MV-4-11 (cell line): ENCODE measurements around the gene METTL21C.

Experiments
- DNase-seq: peaks from one replicate; lab custom pipeline; 2025; lab: John Stamatoyannopoulos, UW

METTL21C gene

DNA sequence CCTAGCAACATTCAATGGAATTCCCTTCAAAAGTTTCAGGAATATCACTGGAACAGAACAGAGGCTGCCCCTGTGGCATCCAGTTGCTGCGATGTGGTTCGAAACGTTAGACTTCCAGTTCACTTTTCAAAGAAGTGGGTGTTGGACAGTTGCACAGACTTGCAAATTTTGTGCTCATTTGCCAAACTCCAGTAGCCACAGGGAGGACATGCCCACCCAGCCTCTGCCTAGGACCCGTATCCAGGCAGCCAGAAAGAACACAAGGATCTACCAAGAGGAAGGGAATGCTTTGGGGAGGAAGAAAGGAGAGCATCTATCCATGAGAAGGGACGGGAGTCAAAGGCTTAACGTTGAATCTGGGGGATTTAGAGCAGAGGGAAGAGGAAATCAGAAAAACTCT is at the start of gene METTL21C:
Gene METTL21C (minus strand): TSS at position 108 of the 400 bp plus-strand sequence. CDS start 546 bp downstream, outside the sequence.
- DNase-seq: no peak

DNA sequence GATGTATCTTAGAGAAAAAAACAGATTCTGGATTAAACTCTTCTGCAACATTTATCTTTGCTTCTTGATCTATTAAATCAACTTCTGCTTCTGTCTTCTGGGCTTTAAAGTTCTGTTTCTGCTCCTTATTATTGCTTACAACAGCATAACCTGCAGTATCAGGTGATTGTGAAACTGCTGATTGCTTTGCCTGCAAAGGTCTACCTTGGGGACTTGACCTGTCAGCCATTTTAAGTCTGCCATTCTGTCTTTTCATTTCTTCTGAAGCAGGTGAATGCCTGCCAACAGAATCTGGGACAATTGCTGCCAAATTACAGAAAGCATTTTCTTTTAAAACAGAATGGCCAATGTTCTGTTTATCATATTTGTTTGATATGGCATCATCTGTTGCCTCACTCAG is 47.7 kb upstream of the METTL21C start:
- DNase-seq: no peak

DNA sequence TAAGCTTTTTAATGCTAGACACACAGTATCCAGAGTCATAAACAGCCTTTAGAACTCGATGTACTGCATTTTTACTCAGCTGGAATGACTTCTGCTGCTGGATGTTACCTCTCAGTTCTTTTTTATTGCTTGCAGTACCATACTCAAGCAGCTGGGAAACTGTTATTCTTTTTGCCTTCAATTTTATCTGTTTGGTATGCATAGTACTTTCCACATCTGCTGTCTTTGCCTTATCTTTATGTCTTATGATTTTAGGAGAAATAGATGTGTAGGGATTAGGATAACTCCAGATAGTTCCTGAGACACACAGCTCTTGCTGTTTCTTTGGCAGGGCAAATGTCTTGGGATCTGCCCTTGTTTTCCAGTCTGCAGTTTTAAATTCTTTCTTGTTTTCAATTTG is 47.3 kb upstream of the METTL21C start:
- no peak for DNase-seq

DNA sequence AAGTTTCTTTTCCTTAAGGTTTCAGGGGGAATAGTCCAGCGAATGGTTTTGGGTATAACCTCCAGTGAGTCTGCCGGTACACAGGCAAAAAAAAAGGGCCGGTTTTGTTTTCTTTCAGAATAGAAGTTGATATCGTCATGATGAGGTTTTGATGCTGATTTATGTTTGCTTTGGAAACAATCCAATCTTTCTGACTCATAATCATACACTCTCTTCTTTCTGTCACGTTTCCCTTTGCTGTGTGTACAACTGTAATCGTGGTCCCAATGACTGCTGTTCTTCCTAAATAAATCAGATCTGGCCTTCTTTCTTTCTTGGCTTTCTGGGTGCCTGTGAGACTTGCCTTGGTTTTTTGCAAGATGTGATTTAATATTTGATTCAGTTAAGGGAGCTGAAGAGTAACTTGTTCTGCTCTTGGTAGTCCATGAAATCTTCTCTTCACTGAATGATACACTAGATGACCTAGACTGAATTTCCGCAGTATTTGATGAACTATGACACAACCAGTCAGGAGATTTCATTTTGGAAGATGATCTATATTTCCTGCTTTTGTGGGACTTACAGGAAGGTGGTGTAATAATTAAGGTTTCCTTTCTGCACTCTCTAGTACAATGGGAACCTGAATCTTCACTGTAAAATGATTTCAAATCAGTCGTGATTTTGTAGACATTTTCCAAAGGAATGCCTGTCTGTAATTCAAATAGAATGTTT is 34.9 kb upstream of the METTL21C start:
- DNase-seq: peak; percentile 42

DNA sequence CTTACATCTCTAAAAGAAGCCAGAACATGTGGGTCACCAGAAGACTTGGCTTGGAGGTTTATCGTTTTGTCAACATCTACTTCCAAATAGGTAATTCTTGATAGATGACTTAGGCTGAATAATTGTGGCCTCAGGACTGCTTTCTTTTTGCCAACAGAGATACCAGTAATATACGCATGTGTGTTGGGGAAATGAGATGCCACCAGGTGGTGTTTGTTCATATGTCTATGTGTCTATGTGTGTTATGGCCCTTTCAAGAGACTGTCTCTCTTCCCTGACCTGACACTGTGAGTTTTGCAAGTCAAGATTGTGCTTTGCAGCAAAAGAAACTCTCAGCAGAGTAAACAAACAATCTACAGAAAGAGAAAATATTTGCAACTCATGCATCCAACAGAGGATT is 31.6 kb upstream of the METTL21C start:
- DNase-seq: peak; percentile 38

DNA sequence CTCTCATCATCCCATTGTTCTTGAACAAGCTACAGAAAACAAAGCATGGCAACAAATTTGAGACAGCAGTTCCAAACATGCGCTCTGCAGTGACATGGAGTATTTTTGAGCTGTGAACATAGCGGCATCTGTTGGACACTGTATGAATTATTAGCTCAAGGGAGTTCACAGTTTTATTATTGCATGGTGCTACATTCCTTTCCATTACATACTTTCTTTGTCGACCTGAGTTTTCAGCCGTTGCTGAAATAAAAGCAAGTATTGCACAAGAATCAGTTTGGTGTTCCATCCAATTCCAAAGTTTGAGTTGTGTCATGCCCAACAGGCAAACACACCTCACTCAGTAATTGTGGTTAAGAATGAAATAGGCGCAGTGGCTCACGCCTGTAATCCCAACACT is 30.1 kb upstream of the METTL21C start:
- peak; percentile 60 for DNase-seq

DNA sequence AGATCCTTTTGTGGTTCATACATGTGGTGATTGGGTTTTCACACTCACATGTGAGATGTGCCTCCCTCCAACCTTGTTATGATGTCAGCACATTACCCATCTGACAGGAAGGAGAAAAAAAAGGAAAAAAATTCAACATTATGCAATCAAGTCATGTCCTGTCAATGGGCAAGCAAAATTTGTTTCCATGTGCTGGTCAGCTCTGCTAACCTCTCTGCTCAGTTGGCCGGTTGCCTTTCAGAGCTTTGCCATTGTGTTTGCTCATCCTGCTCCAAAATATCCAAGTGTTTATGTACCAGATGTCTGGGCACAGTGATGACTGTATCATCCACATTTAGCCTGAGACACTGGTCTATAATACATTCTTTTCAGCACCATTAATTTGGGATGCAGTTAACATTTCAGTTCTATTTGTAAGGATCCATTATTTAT is 27.0 kb upstream of the METTL21C start:
- DNase-seq: peak; percentile 53

DNA sequence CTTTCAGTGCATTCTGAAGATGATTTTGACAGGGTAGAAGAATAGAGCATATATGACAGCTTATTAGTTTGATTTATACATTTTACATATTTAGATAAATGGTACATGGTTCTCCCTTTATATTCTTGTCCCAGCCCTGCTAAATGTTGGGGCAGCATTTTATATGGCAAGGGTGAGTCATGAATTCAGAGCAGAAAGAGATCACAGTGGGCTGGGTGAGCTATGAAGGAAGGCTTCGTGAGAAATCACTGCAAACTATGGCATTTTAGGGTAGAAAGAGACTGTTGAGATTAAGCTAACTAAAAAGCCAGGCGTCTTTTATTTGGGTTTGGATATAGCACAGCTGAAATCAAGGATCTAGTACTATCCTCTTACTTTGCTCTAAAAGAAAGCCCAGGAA is 23.9 kb upstream of the METTL21C start:
- DNase-seq: no peak

DNA sequence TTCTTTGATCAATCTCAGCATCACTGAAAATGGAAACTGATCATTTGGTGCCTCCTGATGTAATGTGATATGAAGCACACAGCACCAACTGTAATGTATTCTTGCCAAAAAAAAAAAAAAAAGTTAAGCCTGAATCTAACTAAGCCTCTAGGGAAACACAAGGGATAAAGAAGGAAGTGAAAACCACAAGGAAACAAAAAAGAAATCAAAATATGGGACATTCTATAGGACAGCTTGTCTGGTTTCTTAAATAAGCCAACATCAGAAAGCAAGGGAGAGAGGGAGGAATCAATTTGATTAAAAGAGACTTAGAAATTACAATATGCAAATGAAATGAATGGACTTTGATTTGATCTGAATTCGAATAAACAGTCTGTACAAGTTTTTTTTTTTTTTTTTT is 20.6 kb upstream of the METTL21C start:
- DNase-seq: peak; percentile 60

DNA sequence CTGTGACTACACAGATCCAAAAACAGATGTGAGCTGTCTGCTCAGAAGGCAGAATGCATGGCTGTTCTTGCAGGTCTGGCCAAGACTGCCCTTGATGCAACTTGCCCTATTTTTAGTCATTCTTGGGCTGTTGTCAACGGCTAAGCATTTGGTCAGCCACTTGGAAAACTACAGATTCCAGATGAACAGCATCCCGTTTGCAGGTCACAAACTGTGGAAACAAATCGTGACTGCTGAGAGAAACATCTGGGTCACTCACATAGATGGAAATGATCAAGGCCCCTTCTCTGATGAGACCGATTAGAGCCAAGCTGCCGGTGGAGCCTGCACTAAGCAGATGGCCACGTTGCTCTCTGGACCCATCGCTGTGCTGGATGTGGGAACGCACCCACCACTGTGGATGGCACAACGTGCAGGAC is 15.4 kb upstream of the METTL21C start:
- no peak for DNase-seq

DNA sequence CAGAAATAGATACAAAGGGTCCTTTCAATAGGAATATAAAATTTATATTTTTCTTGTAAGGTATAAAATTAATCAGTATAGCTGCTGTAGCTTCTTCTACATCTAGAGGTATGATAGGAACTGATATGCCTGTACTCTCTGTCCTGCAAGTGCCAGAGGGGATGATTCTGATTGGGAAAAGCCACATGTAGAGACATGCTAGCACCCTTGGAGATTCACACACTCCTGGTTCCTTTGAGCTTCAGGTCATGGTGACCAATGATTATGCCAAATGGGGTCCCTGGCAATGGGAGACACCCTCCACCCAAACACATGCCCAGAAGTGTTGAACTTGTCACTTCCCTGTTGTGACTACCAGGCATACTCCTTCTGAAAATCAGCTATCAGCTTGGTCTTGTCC is 14.7 kb upstream of the METTL21C start:
- DNase-seq: no peak

DNA sequence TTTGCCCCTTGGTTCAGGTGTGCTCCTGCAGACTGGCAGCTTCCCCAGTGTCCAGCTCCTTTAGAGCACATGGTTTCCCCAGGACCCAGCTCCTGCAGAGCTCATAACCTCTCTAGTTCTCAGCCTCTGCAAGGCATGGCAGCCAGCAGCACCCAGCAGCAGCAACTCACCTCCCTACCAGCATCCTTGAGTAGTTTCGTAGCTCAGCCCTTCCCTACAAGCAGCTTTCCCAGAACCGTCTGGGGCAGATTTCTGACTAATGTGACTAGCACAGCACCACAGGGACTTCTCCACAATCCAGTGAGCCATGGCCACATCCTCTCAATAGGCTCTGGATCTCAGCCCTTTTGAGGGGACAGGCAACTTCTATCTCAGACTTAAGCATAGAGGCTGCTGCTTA is 14.1 kb upstream of the METTL21C start:
- no peak for DNase-seq

DNA sequence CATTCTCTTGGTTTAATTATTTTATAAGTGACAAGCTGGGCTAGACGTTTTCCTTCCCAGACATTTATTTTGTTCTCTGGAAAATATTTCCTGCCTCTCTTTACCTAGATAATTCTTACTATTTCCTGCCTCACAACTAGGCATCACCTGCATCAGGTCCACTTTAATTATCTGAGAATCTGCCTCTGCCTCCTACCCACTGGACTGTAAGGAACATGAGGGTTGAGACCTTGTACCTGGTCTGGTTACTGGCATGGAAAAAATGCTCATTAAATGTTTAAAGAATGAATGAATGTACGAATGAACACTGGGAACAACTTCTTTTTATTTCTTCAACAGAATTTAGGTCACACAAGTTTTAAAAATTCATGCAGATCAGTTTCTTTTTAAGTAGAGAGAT is 13.4 kb upstream of the METTL21C start:
- no peak for DNase-seq

DNA sequence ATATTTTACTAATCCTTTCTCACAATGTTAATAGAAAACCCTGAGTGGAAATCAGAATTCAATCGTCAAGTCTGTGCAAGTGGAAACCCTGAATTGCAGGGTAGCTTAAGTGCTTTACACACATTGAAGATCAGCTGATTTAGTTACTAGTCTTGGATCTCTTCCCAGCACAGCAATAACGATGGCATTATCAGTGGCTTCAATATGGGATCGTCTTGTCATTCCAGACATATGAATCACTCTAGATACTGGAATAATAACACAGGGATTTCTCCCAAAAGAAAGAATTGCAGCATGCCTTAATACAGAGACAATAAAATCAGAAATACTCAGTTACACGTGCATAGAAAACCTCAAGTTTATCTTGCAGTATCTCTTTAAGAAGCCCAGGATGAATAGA is 12.6 kb upstream of the METTL21C start:
- no peak for DNase-seq

DNA sequence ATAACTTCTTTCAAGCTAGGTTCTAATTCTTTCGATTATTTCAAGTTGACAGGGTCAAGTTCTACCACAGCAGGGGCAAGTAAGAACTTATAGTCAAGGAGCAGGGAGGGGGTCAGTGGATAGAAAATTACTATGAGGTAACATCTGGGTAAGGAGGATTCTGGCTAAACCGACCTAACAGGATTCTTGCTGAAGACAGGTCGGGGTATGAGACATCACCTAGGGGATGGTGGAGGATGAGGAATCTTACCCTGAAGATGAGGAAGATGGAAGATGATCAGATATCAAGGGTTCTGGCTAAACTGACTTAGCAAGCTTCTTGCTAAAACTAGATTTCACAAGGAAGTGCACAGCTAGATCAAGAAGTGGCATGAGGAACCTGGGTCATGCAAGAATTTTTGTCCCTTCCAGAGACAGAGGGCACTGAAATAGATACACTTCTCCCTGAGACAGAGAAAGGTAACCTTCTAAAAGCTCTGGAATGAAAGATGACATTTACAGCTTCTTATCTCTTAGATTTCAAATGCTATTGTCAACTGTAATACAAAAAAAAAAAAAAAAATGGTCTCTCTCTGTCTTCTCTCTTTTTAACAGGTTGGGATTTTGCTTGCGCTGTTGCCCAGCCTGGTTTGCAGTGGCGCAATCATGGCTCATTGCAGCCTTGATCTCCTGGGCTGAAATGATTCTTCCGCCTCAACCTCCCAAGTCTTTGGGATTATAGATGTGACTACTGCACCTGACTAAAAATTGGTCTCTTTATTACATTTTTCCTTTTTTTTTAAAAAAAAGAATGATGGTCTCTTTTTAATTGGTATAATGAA is 9.6 kb upstream of the METTL21C start:
- DNase-seq: peak; percentile 39

DNA sequence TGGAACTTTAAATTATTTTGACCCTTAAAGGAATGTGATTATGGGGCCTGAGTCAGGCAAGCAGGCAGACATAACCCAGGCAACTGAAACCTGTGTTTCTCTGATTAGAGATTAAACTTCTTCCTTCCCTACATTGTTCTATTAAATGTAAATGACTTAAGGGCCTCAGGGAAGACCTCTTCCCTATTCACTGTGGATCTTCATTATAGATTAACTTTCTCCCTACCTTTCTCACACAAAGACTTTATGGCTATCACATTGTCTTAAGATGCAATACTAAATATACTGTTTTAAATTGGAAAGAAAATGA is 8.8 kb upstream of the METTL21C start:
- DNase-seq: no peak

DNA sequence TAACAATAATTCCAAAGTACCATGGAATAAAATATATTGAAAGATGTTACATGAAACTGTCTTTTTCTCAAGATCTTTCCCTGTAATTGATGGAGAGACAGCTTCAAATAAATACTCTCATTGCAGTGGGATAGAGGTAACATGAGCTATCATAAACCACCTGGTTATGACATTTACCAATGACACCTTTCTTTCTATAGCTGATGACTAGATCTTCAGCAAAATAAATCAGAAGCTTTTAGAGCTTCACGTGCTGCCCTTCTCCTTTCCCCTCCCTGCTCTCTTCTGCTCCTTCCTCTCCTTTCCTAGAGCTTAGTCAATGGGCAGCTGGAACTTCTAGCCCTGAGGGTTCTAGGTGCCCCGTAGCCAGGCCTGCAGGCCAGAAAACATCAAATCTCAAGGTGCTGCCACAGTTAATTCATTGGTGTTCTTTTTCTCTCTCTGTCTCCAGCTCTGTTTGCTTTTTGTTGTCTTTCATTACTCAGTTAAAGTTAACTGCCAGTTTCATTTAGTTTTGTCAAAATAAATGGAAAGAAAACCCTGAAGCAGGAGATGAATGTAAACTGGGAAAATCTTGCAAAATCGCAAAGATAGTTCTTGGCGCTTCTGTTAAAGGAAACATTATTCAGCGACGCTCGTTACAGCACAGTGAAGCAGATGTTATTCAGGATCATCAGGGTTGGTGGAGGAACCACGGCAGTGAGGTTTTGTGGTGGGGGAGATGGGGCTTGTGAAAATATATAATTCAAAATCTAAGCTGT is 8.3 kb upstream of the METTL21C start:
- DNase-seq: peak; percentile 19

DNA sequence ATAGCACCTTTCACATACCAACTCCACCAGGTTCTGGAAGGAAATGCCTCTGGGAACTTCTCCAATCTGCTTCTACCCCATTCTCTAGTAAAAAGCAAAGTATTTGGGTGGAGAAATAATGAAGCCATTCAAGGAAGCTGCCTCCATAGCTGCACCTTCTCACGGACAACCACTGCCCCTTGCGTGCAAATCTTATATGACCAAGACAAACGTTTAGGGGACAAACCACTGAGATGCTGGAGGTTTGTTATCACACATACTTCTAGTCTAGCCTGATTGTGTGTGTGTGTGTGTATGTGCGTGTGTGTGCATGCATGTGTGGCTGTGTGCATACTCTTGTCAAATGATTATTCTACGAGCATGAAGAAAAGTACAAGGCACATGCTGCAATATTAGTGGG is 6.5 kb upstream of the METTL21C start:
- no peak for DNase-seq

DNA sequence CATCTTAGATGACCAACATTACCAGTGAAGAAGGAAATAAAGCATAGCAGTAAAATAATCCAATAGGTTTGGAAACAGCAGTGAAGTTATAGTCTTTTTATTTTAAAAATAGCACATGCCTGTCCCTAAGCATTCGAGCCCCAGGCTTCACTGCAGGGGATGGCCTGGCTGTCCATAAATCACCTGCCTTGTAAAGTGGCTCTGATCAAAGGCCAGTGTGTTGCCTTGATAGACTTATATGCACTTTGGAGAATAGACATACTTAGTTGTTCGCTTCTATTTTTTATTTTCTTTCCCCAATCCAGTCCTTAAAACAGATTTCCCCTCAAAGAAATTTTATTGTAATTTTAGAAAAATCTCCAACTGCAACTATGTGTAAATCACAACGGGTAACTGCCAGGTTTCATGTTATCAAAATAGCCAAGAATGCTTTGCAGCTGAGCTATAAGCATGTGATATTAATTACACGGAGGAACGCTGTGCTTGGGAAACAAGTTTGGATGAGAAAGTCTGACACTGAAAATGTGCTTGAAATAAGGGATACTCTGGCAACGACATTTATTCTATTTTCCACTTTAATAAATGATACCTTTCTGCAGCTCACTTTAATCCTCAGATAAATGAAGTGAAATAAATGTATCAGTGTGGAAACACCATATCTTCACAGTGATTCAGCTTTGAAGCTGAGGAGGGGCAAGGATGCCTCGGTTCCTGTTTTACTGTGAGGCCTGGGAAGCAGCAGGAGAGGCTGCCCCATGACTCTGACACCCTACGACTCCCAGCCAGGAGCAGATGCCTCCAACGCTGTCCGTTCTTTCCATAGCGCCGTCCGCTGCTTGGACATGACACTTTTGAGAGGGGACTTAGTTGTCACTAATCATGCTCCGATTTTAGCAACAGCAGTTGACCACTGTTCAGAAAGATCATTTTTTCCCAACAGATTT is 5.5 kb upstream of the METTL21C start:
- DNase-seq: peak; percentile 13

DNA sequence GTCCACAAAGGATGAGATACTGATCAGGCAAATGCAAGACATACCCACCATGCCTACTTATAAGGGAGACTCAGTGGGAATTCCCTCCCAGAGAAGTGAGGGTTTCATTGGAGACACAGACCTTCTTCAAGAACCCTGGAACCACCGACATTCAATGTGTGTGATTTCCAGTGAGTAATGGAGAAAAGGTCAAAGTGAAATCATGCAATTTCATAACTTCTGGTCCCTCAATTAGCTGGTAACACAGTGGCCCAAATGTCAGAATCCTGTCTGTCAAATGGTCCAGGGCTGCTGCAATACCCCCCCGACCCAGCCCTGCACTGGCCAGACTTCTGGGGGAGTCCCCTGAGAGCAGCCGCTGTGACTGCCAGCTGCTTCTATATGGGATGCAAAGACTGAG is 4.7 kb upstream of the METTL21C start:
- DNase-seq: no peak

DNA sequence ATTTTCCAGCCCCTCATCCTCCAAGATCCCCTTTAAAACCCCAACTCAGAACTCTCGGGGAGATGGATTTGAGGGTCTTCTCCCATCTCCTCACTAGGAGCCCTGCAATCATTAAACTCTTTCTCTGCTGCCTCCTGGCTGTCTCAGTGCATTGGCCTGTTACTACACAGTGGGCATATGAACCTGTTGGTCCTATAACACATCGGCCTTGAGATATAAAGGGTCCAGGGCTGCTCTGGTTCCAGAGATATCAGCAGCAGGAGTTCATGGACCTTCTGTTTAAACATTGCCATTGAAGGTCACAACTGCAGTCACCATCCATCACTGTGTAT is 3.8 kb upstream of the METTL21C start:
- no peak for DNase-seq
